SU-DHL-6 (cell line): Measurements from ENCODE around the gene KCNMB2.

Source experiments
- H2AFZ ChIP-seq: fragments of 200-600 bp; sonication (generic); 2 replicates; pipeline ENCODE4 v1.6.1; 2014; ENCODE audit warnings: low read depth, mild to moderate bottlenecking, moderate library complexity, mixed read lengths, antibody characterized with exemption, low read length; ENCODE audit not compliant: severe bottlenecking
- H3F3A ChIP-seq: fragments of 200-600 bp; shearing (Covaris generic); 2 replicates; pipeline ENCODE4 v1.6.0; 2016; ENCODE audit warnings: antibody characterized with exemption, mild to moderate bottlenecking; ENCODE audit not compliant: insufficient read depth
- H3K27ac ChIP-seq: fragments of 200-600 bp; sonication (generic); 2 replicates; pipeline ENCODE4 v1.5.1; 2016; ENCODE audit warnings: low read depth, mild to moderate bottlenecking, low read length, moderate library complexity, mixed read lengths
- H3K27me3 ChIP-seq: fragments of 200-600 bp; sonication (generic), shearing (Covaris generic); 2 replicates; pipeline ENCODE4 v1.6.0; 2014; ENCODE audit warnings: mild to moderate bottlenecking, low read length
- H3K36me3 ChIP-seq: fragments of 200-600 bp; sonication (generic); 2 replicates; pipeline ENCODE4 v1.6.1; 2014; ENCODE audit warnings: mild to moderate bottlenecking, low read length, mixed read lengths
- H3K4me2 ChIP-seq: fragments of 300-600, 200-600 bp; shearing (Covaris generic), sonication (generic); 2 replicates; pipeline ENCODE4 v1.6.0; 2014; ENCODE audit warnings: low read length, low read depth, mild to moderate bottlenecking; ENCODE audit not compliant: poor library complexity, severe bottlenecking
- H3K4me3 ChIP-seq: fragments of 200-600 bp; sonication (generic); 2 replicates; pipeline ENCODE4 v1.5.1; 2014; ENCODE audit warnings: antibody characterized with exemption, low read length, mild to moderate bottlenecking, mixed read lengths; ENCODE audit not compliant: insufficient read depth, poor library complexity, severe bottlenecking
- H3K79me2 ChIP-seq: fragments of 200-600 bp; sonication (generic); 2 replicates; pipeline ENCODE4 v1.6.1; 2014; ENCODE audit warnings: mild to moderate bottlenecking, low read length, moderate library complexity; ENCODE audit not compliant: insufficient read depth
- H3K9ac ChIP-seq: fragments of 200-600 bp; sonication (generic); 2 replicates; pipeline ENCODE4 v1.7.0; 2014; ENCODE audit warnings: mild to moderate bottlenecking, low read length
- H3K9me2 ChIP-seq: fragments of 200-600 bp; sonication (generic); replicated peaks from 2 replicates; pipeline ENCODE4 v1.6.1; 2014; ENCODE audit warnings: low read length; ENCODE audit not compliant: insufficient read depth
- H3K9me3 ChIP-seq: fragments of 200-600 bp; sonication (generic); 2 replicates; pipeline ENCODE4 v1.6.1; 2014; ENCODE audit warnings: low read length, mixed read lengths; ENCODE audit not compliant: insufficient read depth
- H4K20me1 ChIP-seq: fragments of 200-600 bp; sonication (generic); 2 replicates; pipeline ENCODE4 v1.6.1; 2014; ENCODE audit warnings: low read depth, mild to moderate bottlenecking, antibody characterized with exemption, low read length, moderate library complexity, mixed read lengths
- EZH2phosphoT487 ChIP-seq: fragments of 200-600 bp; sonication (generic), shearing (Covaris generic); conservative IDR thresholded peaks from 2 replicates; pipeline ENCODE4 v1.6.1; 2018; ENCODE audit warnings: mild to moderate bottlenecking, antibody characterized with exemption, low read length, moderate library complexity, mixed read lengths
- TF ChIP-seq, protein P1 (sequence below): fragments of 200-600 bp; sonication (generic); IDR thresholded peaks from one replicate; pipeline ENCODE4 v1.5.1; 2017; ENCODE audit warnings: antibody characterized with exemption, mild to moderate bottlenecking, low read length, moderate library complexity; ENCODE audit not compliant: insufficient read depth, poor library complexity, severe bottlenecking

Gene KCNMB2

DNA sequence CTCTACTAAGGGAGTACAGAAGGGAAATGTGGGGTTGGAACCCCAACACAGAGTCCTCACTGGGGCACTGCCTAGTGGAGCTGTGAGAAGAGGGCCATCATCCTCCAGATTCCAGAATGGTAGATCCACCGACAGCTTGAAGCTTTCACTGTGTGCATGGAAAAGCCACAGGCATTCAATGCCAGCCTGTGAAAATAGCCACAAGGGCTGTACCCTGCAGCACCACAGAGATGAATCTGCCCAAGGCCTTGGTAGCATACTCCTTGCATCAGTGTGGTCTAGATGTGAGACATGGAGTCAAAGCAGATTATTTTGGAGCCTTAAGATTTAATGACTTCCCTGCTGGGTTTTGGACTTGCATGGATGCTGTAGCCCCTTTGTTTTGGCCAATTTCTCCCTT, 39.3 kb upstream of the KCNMB2 start:
- Histone ChIP-seq H2AFZ (no peak overlapping the region), H3K27ac (no peak overlapping the region), H3K9me3 (peaks cover 5% of the 10 kb centered on the region; the same call in 1 of the 2 replicates), H3K4me3 (no peak overlapping the region), H3K27me3 (no peaks in the 10 kb centered on the region), H3F3A (no peaks in the 10 kb centered on the region), H3K9ac (no peak overlapping the region), H3K36me3 (peaks cover 6% of the 10 kb centered on the region; the same call in 1 of the 2 replicates), H3K4me2 (no peak overlapping the region), H3K79me2 (no peaks in the 10 kb centered on the region), H3K9me2 (no peaks in the 10 kb centered on the region), H4K20me1 (no peaks in the 10 kb centered on the region)
- TF ChIP-seq, protein P1, sequence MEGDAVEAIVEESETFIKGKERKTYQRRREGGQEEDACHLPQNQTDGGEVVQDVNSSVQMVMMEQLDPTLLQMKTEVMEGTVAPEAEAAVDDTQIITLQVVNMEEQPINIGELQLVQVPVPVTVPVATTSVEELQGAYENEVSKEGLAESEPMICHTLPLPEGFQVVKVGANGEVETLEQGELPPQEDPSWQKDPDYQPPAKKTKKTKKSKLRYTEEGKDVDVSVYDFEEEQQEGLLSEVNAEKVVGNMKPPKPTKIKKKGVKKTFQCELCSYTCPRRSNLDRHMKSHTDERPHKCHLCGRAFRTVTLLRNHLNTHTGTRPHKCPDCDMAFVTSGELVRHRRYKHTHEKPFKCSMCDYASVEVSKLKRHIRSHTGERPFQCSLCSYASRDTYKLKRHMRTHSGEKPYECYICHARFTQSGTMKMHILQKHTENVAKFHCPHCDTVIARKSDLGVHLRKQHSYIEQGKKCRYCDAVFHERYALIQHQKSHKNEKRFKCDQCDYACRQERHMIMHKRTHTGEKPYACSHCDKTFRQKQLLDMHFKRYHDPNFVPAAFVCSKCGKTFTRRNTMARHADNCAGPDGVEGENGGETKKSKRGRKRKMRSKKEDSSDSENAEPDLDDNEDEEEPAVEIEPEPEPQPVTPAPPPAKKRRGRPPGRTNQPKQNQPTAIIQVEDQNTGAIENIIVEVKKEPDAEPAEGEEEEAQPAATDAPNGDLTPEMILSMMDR: no peak
- no peak for TF ChIP-seq EZH2phosphoT487

DNA sequence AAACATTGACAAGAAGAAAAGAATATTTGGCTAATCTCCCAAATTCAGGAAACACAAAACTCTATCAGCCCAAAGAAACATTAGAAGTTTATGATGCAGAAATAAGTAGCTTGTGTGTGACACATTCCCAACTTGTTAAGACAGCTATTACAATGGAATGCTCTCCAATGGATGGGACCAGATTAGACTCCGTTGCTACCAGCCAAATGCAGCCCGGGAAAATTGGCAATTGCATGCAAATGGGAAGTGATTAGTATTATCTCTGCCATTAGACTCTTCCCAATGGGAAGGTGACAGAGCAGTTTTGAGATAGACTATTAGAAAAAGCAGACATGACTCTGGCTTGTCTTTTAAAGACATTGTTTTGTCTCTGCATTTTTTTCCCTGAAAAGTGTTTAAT, 37.4 kb upstream of the KCNMB2 start:
- peaks cover 5% of the 10 kb centered on the region; the same call in 1 of the 2 replicates for H3K9me3 ChIP-seq
- no peaks in the 10 kb centered on the region for H3F3A ChIP-seq
- no peak overlapping the region for H3K4me2 ChIP-seq
- peaks cover 5% of the 10 kb centered on the region; the same call in 1 of the 2 replicates for H3K36me3 ChIP-seq
- H3K4me3 ChIP-seq: no peak overlapping the region
- H3K27ac ChIP-seq: no peak overlapping the region
- H3K79me2 ChIP-seq: no peaks in the 10 kb centered on the region
- H3K27me3 ChIP-seq: no peaks in the 10 kb centered on the region
- no peaks in the 10 kb centered on the region for H4K20me1 ChIP-seq
- no peak overlapping the region for H2AFZ ChIP-seq
- no peaks in the 10 kb centered on the region for H3K9me2 ChIP-seq
- no peak overlapping the region for H3K9ac ChIP-seq
- TF ChIP-seq, protein P1: no peak
- no peak for TF ChIP-seq EZH2phosphoT487

DNA sequence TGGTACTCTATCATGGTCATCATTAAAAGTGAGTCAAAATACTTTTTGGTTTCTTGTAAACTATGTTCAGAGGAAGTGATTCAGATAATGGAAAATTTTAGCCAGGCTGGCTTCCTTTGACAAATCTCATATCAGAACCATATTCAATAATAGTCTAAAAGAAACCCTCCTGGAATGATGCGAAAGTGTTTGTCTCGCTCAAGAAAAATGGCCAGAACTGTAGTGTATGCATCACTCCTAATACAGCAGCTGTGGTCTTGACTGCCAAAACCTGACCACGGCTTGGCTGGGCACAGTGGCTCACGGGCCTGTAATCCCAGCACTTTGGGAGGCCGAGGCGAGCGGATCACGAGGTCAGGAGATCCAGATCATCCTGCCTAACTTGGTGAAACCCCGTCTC, 35.6 kb upstream of the KCNMB2 start:
- Histone ChIP-seq H3F3A (no peaks in the 10 kb centered on the region), H3K36me3 (no peaks in the 10 kb centered on the region; the same call in 1 of the 2 replicates), H3K4me2 (no peak overlapping the region), H3K79me2 (no peaks in the 10 kb centered on the region), H3K27ac (no peak overlapping the region), H2AFZ (no peak overlapping the region), H3K9me3 (peaks cover 5% of the 10 kb centered on the region; the same call in 1 of the 2 replicates), H3K9me2 (no peaks in the 10 kb centered on the region), H3K4me3 (no peak overlapping the region), H4K20me1 (no peaks in the 10 kb centered on the region), H3K9ac (no peak overlapping the region), H3K27me3 (no peaks in the 10 kb centered on the region)
- no peak for TF ChIP-seq EZH2phosphoT487
- TF ChIP-seq, protein P1: no peak
